Parathyroid adenoma (tissue), 2 donors: ENCODE measurements around the gene PPP6C.

Source experiments
- H2AFZ ChIP-seq: fragments of 300-600 bp; sonication (generic); one replicate; pipeline ENCODE4 v1.7.0; 2017; ENCODE audit warnings: antibody characterized with exemption, mild to moderate bottlenecking
- H3K27ac ChIP-seq: fragments of 300-600 bp; sonication (generic); one replicate; pipeline ENCODE4 v1.7.0; 2017
- H3K27me3 ChIP-seq: fragments of 300-600 bp; sonication (generic); one replicate; pipeline ENCODE4 v1.7.0; 2017; ENCODE audit warnings: low read length; ENCODE audit not compliant: control insufficient read depth, insufficient read depth
- H3K36me3 ChIP-seq: fragments of 300-600 bp; sonication (generic); one replicate; pipeline ENCODE4 v1.7.0; 2017; ENCODE audit warnings: low read length; ENCODE audit not compliant: control insufficient read depth, insufficient read depth
- H3K4me1 ChIP-seq: fragments of 300-600 bp; sonication (generic); one replicate; pipeline ENCODE4 v1.7.0; 2017; ENCODE audit warnings: control low read depth
- H3K4me2 ChIP-seq: fragments of 300-600 bp; sonication (generic); one replicate; pipeline ENCODE4 v1.7.0; 2017; ENCODE audit warnings: low read length
- H3K4me3 ChIP-seq: fragments of 300-600 bp; sonication (generic); one replicate; pipeline ENCODE4 v1.7.0; 2017; ENCODE audit warnings: low read depth, low read length
- H3K79me2 ChIP-seq: fragments of 300-600 bp; sonication (generic); one replicate; pipeline ENCODE4 v1.7.0; 2017; ENCODE audit warnings: control low read depth
- H3K9ac ChIP-seq: fragments of 300-600 bp; sonication (generic); one replicate; pipeline ENCODE4 v1.7.0; 2017; ENCODE audit warnings: mild to moderate bottlenecking
- H3K9me3 ChIP-seq: fragments of 300-600 bp; sonication (generic); one replicate; pipeline ENCODE4 v1.7.0; 2017; ENCODE audit warnings: low read length; ENCODE audit not compliant: control insufficient read depth
- TF ChIP-seq, protein P1 (sequence below): fragments of 300-600 bp; sonication (generic); IDR thresholded peaks from one replicate; pipeline ENCODE4 v1.7.0; 2017; ENCODE audit warnings: antibody characterized with exemption, mild to moderate bottlenecking
- donor health status: primary hyperparathyroidism.

PPP6C gene

GRCh38 chr9:125106285-125106893, 83.2 kb downstream of the PPP6C start:
- H3K79me2 ChIP-seq, result no peaks in the 10 kb centered on the region
- no peak overlapping the region for H3K4me2 ChIP-seq
- no peaks in the 10 kb centered on the region for H3K36me3 ChIP-seq
- no peak overlapping the region for H3K4me3 ChIP-seq
- H3K4me1 ChIP-seq, result no peaks in the 10 kb centered on the region
- H3K9ac ChIP-seq, result no peak overlapping the region
- TF ChIP-seq, protein P1, sequence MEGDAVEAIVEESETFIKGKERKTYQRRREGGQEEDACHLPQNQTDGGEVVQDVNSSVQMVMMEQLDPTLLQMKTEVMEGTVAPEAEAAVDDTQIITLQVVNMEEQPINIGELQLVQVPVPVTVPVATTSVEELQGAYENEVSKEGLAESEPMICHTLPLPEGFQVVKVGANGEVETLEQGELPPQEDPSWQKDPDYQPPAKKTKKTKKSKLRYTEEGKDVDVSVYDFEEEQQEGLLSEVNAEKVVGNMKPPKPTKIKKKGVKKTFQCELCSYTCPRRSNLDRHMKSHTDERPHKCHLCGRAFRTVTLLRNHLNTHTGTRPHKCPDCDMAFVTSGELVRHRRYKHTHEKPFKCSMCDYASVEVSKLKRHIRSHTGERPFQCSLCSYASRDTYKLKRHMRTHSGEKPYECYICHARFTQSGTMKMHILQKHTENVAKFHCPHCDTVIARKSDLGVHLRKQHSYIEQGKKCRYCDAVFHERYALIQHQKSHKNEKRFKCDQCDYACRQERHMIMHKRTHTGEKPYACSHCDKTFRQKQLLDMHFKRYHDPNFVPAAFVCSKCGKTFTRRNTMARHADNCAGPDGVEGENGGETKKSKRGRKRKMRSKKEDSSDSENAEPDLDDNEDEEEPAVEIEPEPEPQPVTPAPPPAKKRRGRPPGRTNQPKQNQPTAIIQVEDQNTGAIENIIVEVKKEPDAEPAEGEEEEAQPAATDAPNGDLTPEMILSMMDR, result no peak
- H3K9me3 ChIP-seq, result no peaks in the 10 kb centered on the region
- no peak overlapping the region for H3K27ac ChIP-seq
- no peak overlapping the region for H2AFZ ChIP-seq
- no peaks in the 10 kb centered on the region for H3K27me3 ChIP-seq

- H3K27me3 ChIP-seq, result no peaks in the 10 kb centered on the region
- no peaks in the 10 kb centered on the region for H3K36me3 ChIP-seq
- no peaks in the 10 kb centered on the region for H3K4me1 ChIP-seq
- H2AFZ ChIP-seq, result no peak overlapping the region
- H3K9ac ChIP-seq, result no peak overlapping the region
- no peaks in the 10 kb centered on the region for H3K9me3 ChIP-seq
- H3K4me2 ChIP-seq, result no peak overlapping the region
- TF ChIP-seq, protein P1, result no peak
- no peak overlapping the region for H3K4me3 ChIP-seq
- no peak overlapping the region for H3K27ac ChIP-seq
- H3K79me2 ChIP-seq, result no peaks in the 10 kb centered on the region
Measured at GRCh38 chr9:125103770-125104460, 85.7 kb downstream of the PPP6C start.

- no peak overlapping the region for H3K9ac ChIP-seq
- TF ChIP-seq, protein P1, result no peak
- no peak overlapping the region for H3K4me2 ChIP-seq
- H3K27me3 ChIP-seq, result no peaks in the 10 kb centered on the region
- H3K27ac ChIP-seq, result no peak overlapping the region
- H3K4me3 ChIP-seq, result no peak overlapping the region
- H3K36me3 ChIP-seq, result no peaks in the 10 kb centered on the region
- no peaks in the 10 kb centered on the region for H3K4me1 ChIP-seq
- no peak overlapping the region for H2AFZ ChIP-seq
- no peaks in the 10 kb centered on the region for H3K79me2 ChIP-seq
- no peaks in the 10 kb centered on the region for H3K9me3 ChIP-seq
Measured at GRCh38 chr9:125103021-125103420, 86.6 kb downstream of the PPP6C start.

DNA sequence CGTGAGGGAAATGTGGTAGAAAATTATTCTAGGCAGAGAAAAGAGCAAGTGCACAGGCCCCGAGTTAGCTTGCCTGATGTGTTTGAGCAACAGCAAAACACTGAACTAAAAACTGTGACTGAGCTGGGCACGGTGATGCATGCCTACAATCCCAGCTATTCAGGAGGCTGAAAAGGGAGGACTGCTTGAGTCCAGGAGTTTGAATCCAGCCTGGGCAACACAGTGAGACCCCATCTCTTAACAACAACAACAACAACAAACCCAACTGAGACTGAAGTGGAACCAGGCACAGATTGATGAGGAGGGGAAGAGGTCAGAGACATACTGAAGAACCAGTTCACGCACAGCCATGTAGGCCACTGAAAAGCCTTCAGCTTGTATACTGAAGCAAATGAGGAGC, 88.8 kb downstream of the PPP6C start:
- Histone ChIP-seq H3K79me2 (no peaks in the 10 kb centered on the region), H3K36me3 (no peaks in the 10 kb centered on the region), H3K27ac (no peak overlapping the region), H2AFZ (no peak overlapping the region), H3K27me3 (no peaks in the 10 kb centered on the region), H3K4me1 (no peaks in the 10 kb centered on the region), H3K9ac (no peak overlapping the region), H3K4me2 (no peak overlapping the region), H3K9me3 (no peaks in the 10 kb centered on the region), H3K4me3 (no peak overlapping the region)
- TF ChIP-seq, protein P1, result no peak

- no peak overlapping the region for H2AFZ ChIP-seq
- no peaks in the 10 kb centered on the region for H3K9me3 ChIP-seq
- TF ChIP-seq, protein P1, result no peak
- no peaks in the 10 kb centered on the region for H3K27me3 ChIP-seq
- no peak overlapping the region for H3K27ac ChIP-seq
- no peaks in the 10 kb centered on the region for H3K79me2 ChIP-seq
- no peaks in the 10 kb centered on the region for H3K36me3 ChIP-seq
- no peak overlapping the region for H3K4me2 ChIP-seq
- H3K9ac ChIP-seq, result no peak overlapping the region
- no peaks in the 10 kb centered on the region for H3K4me1 ChIP-seq
- H3K4me3 ChIP-seq, result no peak overlapping the region
Measured at GRCh38 chr9:125099816-125100215, 89.8 kb downstream of the PPP6C start.
